ENCODE results near the gene PXN. TPM values are rescaled to one million over a fixed set of nuclear protein-coding genes. Genes with fewer than 3 reads are reported as not detected.

PXN gene
- total and polyA plus RNA-seq, 8 donors, result 20.9 to 59.0 (median 29.4) TPM

DNA sequence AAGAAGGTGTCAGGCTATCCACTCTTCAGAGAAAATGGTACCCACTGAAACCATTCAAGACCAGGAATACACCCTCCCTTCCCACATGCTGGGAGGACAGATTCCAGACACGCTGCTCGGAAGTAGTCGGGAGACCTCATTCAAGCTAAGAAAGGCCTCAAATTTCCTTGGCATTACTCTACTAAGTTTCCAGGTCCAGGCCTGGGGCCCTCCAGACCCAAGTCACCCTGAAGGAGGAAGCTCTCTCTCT is 37.6 kb downstream of the PXN start:
- ATAC-seq (no peak), DNase-seq (no peak), FAIRE-seq (no peak)
- TF ChIP-seq, protein P1, sequence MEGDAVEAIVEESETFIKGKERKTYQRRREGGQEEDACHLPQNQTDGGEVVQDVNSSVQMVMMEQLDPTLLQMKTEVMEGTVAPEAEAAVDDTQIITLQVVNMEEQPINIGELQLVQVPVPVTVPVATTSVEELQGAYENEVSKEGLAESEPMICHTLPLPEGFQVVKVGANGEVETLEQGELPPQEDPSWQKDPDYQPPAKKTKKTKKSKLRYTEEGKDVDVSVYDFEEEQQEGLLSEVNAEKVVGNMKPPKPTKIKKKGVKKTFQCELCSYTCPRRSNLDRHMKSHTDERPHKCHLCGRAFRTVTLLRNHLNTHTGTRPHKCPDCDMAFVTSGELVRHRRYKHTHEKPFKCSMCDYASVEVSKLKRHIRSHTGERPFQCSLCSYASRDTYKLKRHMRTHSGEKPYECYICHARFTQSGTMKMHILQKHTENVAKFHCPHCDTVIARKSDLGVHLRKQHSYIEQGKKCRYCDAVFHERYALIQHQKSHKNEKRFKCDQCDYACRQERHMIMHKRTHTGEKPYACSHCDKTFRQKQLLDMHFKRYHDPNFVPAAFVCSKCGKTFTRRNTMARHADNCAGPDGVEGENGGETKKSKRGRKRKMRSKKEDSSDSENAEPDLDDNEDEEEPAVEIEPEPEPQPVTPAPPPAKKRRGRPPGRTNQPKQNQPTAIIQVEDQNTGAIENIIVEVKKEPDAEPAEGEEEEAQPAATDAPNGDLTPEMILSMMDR (IDR thresholded peaks at IDR 0.05), result no peak
- Histone ChIP-seq H3K27me3 (no peaks in the 10 kb centered on the region), H3K27ac (peak overlapping the region in 3 of 4 donors; percentile 29 to 77 (median 46)), H3K9me3 (no peaks in the 10 kb centered on the region), H3K36me3 (peaks cover 0 to under 1% (median 0%) of the 10 kb centered on the region in 3 donors), H3K4me1 (peaks cover 51 to 71% (median 52%) of the 10 kb centered on the region in 3 donors), H3K4me3 (peak overlapping the region in 1 of 4 donors; percentile 17)
- WGBS, 2 donors, result 24 to 31% methylated on average over 3 of the region's 3 CpGs
- intact Hi-C loops (cut with DNase I), result loop anchor here in 2 of 3 donors (5.0 kb wide), 1 partner anchor 34 kb away; no protein-coding TSS in a partner anchor

GRCh38 chr12:120227233-120228040 is 38.1 kb downstream of the PXN start:
- intact Hi-C loops (cut with DNase I), result loop anchor here in 2 of 3 donors (5.0 kb wide), 1 partner anchor 35 kb away; no protein-coding TSS in a partner anchor
- no peaks in the 10 kb centered on the region for H3K9me3 ChIP-seq
- 64 to 67% methylated on average over 8 of the region's 8 CpGs for WGBS, 2 donors
- H3K27ac ChIP-seq, result peak overlapping the region in 3 of 4 donors; percentile 29 to 77 (median 46)
- peaks cover 0 to 6% (median 3%) of the 10 kb centered on the region in 3 donors for H3K36me3 ChIP-seq
- H3K4me1 ChIP-seq, result peaks cover 46 to 66% (median 52%) of the 10 kb centered on the region in 3 donors
- TF ChIP-seq, protein P1 (IDR thresholded peaks at IDR 0.05), result no peak
- ATAC-seq (no peak), FAIRE-seq (no peak), DNase-seq (no peak)
- no peak overlapping the region for H3K4me3 ChIP-seq
- no peaks in the 10 kb centered on the region for H3K27me3 ChIP-seq

DNA sequence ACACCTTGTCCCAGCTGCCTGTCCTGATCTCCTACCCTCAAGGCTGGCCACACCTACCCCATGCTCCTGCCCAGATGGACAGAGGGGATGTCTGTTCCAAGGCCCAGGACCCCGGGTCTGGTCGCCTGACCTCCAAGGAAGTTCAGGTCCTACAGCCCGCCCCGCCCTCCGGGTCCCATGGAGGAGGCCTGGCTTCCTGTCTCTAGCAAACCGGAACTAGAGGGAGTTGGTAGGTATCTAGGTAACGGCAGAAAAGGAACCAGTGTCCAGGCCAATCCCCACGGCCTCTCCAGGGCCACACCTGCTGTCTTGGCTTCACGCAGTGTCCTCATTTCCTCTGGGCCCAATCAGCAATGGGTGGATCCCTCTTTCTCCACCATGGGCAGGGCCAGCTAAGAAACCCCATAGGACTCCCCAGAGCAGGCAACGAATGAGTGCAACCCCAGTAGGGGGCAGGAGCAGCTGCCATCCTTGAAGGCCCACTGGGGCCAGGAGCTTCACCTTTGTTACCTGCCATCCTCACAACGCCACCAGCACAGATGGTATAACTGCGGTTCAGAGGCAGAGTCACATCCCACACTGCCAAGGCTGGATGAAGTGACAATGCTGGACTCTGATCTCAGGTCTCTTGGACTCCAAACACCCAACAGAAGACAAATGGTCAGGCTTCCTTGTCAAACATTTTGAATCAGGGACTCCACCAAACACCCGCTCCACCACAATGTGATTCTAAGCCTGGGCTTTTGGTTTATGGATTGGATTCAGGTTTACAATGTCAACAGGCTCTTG is 39.5 kb downstream of the PXN start:
- 74% methylated on average over 13 of the region's 13 CpGs for WGBS, 2 donors
- H3K36me3 ChIP-seq, result peaks cover 0 to 20% (median 7%) of the 10 kb centered on the region in 3 donors
- H3K27me3 ChIP-seq, result no peaks in the 10 kb centered on the region
- FAIRE-seq, result no peak
- ATAC-seq, result peak in 2 of 4 donors; percentile 28 to 33
- H3K4me3 ChIP-seq, result no peak overlapping the region
- TF ChIP-seq, protein P1 (IDR thresholded peaks at IDR 0.05), result no peak
- intact Hi-C loops (cut with DNase I), result loop anchor here in 2 of 3 donors (5.0 kb wide), 1 partner anchor 36 kb away; no protein-coding TSS in a partner anchor
- H3K4me1 ChIP-seq, result peaks cover 32 to 53% (median 38%) of the 10 kb centered on the region in 3 donors
- peak in 1 of 6 donors; percentile 77 for DNase-seq
- no peaks in the 10 kb centered on the region for H3K9me3 ChIP-seq
- peak overlapping the region in 1 of 4 donors; percentile 29 for H3K27ac ChIP-seq

GRCh38 chr12:120225200-120225558 is 40.4 kb downstream of the PXN start:
- no peak for ATAC-seq

More at GRCh38 chr12:120225200-120225558, 40.4 kb downstream of the PXN start:
- no peaks in the 10 kb centered on the region for H3K9me3 ChIP-seq
- no peaks in the 10 kb centered on the region for H3K27me3 ChIP-seq
- FAIRE-seq (no peak), DNase-seq (no peak)
- intact Hi-C loops (cut with DNase I), result loop anchor here in 2 of 3 donors (5.0 kb wide), 1 partner anchor 37 kb away; no protein-coding TSS in a partner anchor
- TF ChIP-seq, protein P1 (IDR thresholded peaks at IDR 0.05), result no peak
- 58% methylated on average over 9 of the region's 9 CpGs for WGBS, 2 donors
- peak overlapping the region in 1 of 4 donors; percentile 22 for H3K4me3 ChIP-seq
- peak overlapping the region; percentile 54 to 66 (median 58) for H3K27ac ChIP-seq
- peaks cover 24 to 44% (median 30%) of the 10 kb centered on the region in 3 donors for H3K4me1 ChIP-seq
- peaks cover 0 to 27% (median 7%) of the 10 kb centered on the region in 3 donors for H3K36me3 ChIP-seq
